Brain pericyte (primary cell): ENCODE measurements around the gene SWI5.

Experiments used
- DNase-seq: peaks from one replicate; pipeline ENCODE4 v3.0.0-alpha.2; 2012; ENCODE audit warnings: low read depth, low spot score

SWI5 gene

GRCh38 chr9:128251732-128252100 lies 24.4 kb upstream of the SWI5 start:
- no peak for DNase-seq

GRCh38 chr9:128252317-128253139 lies 23.5 kb upstream of the SWI5 start:
- no peak for DNase-seq

- DNase-seq = no peak
Measured at GRCh38 chr9:128253140-128253990, 22.7 kb upstream of the SWI5 start.

GRCh38 chr9:128253991-128254346 lies 22.1 kb upstream of the SWI5 start:
- no peak for DNase-seq

GRCh38 chr9:128254362-128254761 lies 21.7 kb upstream of the SWI5 start:
- no peak for DNase-seq

GRCh38 chr9:128254855-128255759 lies 21.0 kb upstream of the SWI5 start:
- DNase-seq = no peak

GRCh38 chr9:128257086-128257825 lies 18.8 kb upstream of the SWI5 start:
- no peak for DNase-seq

GRCh38 chr9:128257907-128258306 lies 18.2 kb upstream of the SWI5 start:
- no peak for DNase-seq

GRCh38 chr9:128258326-128258725 lies 17.8 kb upstream of the SWI5 start:
- no peak for DNase-seq

GRCh38 chr9:128259156-128259555 lies 16.9 kb upstream of the SWI5 start:
- DNase-seq = no peak

GRCh38 chr9:128260340-128260739 lies 15.7 kb upstream of the SWI5 start:
- DNase-seq = no peak

- no peak for DNase-seq
Measured at GRCh38 chr9:128262687-128263086, 13.4 kb upstream of the SWI5 start.

- DNase-seq = no peak
Measured at GRCh38 chr9:128265348-128265847, 10.7 kb upstream of the SWI5 start.

- no peak for DNase-seq
Measured at GRCh38 chr9:128266868-128267590, 9.0 kb upstream of the SWI5 start.

- DNase-seq = no peak
Measured at GRCh38 chr9:128271112-128271511, 5.0 kb upstream of the SWI5 start.

- DNase-seq = no peak
Measured at GRCh38 chr9:128271512-128271911, 4.6 kb upstream of the SWI5 start.

GRCh38 chr9:128274245-128274644 lies 1.8 kb upstream of the SWI5 start:
- DNase-seq = no peak

GRCh38 chr9:128275198-128276007 lies 673 bp upstream of the SWI5 start, which contains the start of gene GOLGA2:
GOLGA2 (minus strand) TSS chr9:128276007; CDS start chr9:128275976, 31 bp downstream.
- DNase-seq = no peak

GRCh38 chr9:128276574-128277270 lies 646 bp downstream of the SWI5 start:
- DNase-seq = no peak
